Activated CD8-positive, alpha-beta T cell treated with anti-CD3 and anti-CD28 coated beads for 36 hours (primary cell): ENCODE data around the gene WBP2. TPM values are rescaled to one million over a fixed set of nuclear protein-coding genes. Genes with fewer than 3 reads are reported as not detected.
A peak's percentile ranks its signal among the peaks of the same experiment; 100 is the strongest.

Experiments used
- ATAC-seq: fragments of 200-7000 bp; cut with Tn5 transposase; one replicate; pipeline ENCODE4 v1.10.0; 2021; ENCODE audit warnings: mild to moderate bottlenecking, moderate library complexity
- CTCF ChIA-PET: fragments of 350-600 bp; sonication (Branson Sonifier 250); formaldehyde crosslinking; loops from one replicate; lab custom pipeline; 2021; ENCODE audit warnings: antibody characterized with exemption; lab: Charles Lee
- POLR2A ChIA-PET: fragments of 350-600 bp; sonication (Branson Sonifier 250); formaldehyde crosslinking; loops from one replicate; lab custom pipeline; 2021; ENCODE audit warnings: antibody characterized with exemption; lab: Charles Lee
- DNase-seq: peaks from one replicate; pipeline ENCODE4 v3.0.0-alpha.2; 2020
- H3K27ac Mint-ChIP-seq: one replicate; pipeline ENCODE4 v1.8.0; 2021; ENCODE audit warnings: mild to moderate bottlenecking, mixed read lengths
- H3K27me3 Mint-ChIP-seq: one replicate; pipeline ENCODE4 v1.8.0; 2021; ENCODE audit warnings: mixed read lengths
- H3K36me3 Mint-ChIP-seq: one replicate; pipeline ENCODE4 v1.8.0; 2021; ENCODE audit warnings: low read depth, mixed read lengths
- H3K4me1 Mint-ChIP-seq: one replicate; pipeline ENCODE4 v1.8.0; 2021; ENCODE audit warnings: low read depth, mixed read lengths
- H3K4me3 Mint-ChIP-seq: one replicate; pipeline ENCODE4 v1.8.0; 2021; ENCODE audit warnings: mild to moderate bottlenecking, moderate library complexity, mixed read lengths
- H3K9me3 Mint-ChIP-seq: one replicate; pipeline ENCODE4 v1.8.0; 2021; ENCODE audit warnings: mixed read lengths
- CTCF ChIP-seq: fragments of 200-600 bp; IDR thresholded peaks from one replicate; pipeline ENCODE4 v1.8.0; 2022; ENCODE audit warnings: antibody characterized with exemption, mild to moderate bottlenecking
- intact Hi-C: fragments of 100-400 bp; cut with micrococcal nuclease; formaldehyde crosslinking; loops from one replicate; pipeline ENCODE4 v1.10.0; 2022
- total RNA-seq, 2 experiments: library from RNA; stranded (reverse); gene quantifications; one replicate each; pipeline ENCODE4 v1.2.3, GENCODE V29; 2021

The WBP2 gene
- total RNA-seq, 2 experiments from 2014 or later, result 54.4 to 58.5 TPM

GRCh38 chr17:75803883-75804282 is 51.3 kb downstream of the WBP2 start:
- peaks cover 18% of the 10 kb centered on the region for H3K4me1 Mint-ChIP-seq
- H3K36me3 Mint-ChIP-seq, result peaks cover 7% of the 10 kb centered on the region
- DNase-seq, result no peak
- intact Hi-C loops, result no loop called here
- no peak overlapping the region for H3K4me3 Mint-ChIP-seq
- TF ChIP-seq CTCF, result no peak
- no peaks in the 10 kb centered on the region for H3K9me3 Mint-ChIP-seq
- CTCF ChIA-PET, result interaction anchor here (0.7 to 1.8 kb wide), 7 partner anchors 10 to 58 kb away, joined by 3 to 7 read pairs (median 4); no protein-coding TSS in a partner anchor
- no peak for ATAC-seq
- POLR2A ChIA-PET, result interaction anchor here (0.7 to 1.5 kb wide), 6 partner anchors 13 to 177 kb away, joined by 3 to 5 read pairs (median 4); partner anchors contain the start of gene UNK
- no peak overlapping the region for H3K27ac Mint-ChIP-seq
- H3K27me3 Mint-ChIP-seq, result no peaks in the 10 kb centered on the region

- POLR2A ChIA-PET, result interaction anchor here (0.8 to 1.9 kb wide), 6 partner anchors 8 to 28 kb away, joined by 3 to 4 read pairs (median 3); no protein-coding TSS in a partner anchor
- Mint-ChIP-seq H3K9me3 (no peaks in the 10 kb centered on the region), H3K36me3 (peaks cover 13% of the 10 kb centered on the region), H3K27me3 (no peaks in the 10 kb centered on the region), H3K4me3 (no peak overlapping the region), H3K4me1 (peaks cover 14% of the 10 kb centered on the region), H3K27ac (peak overlapping the region; percentile 0)
- intact Hi-C loops, result no loop called here
- CTCF ChIA-PET, result interaction anchor here (1.0 kb wide), 1 partner anchor 28 kb away, joined by 3 read pairs; no protein-coding TSS in a partner anchor
- ATAC-seq (no peak), DNase-seq (no peak)
- no peak for TF ChIP-seq CTCF
Measured at GRCh38 chr17:75799402-75799801, 55.7 kb downstream of the WBP2 start.

- peaks cover 17% of the 10 kb centered on the region for H3K4me1 Mint-ChIP-seq
- no peaks in the 10 kb centered on the region for H3K27me3 Mint-ChIP-seq
- no peak overlapping the region for H3K27ac Mint-ChIP-seq
- H3K9me3 Mint-ChIP-seq, result no peaks in the 10 kb centered on the region
- H3K36me3 Mint-ChIP-seq, result peaks cover 21% of the 10 kb centered on the region
- TF ChIP-seq CTCF, result no peak
- ATAC-seq (no peak), DNase-seq (no peak)
- no peak overlapping the region for H3K4me3 Mint-ChIP-seq
- intact Hi-C loops, result no loop called here
- ChIA-PET CTCF (interaction anchor here (0.8 to 2.3 kb wide), 8 partner anchors 13 to 66 kb away, joined by 3 to 7 read pairs (median 4); no protein-coding TSS in a partner anchor), POLR2A (interaction anchor here (1.3 to 4.7 kb wide), 5 partner anchors 10 to 49 kb away, joined by 3 to 26 read pairs (median 5); partner anchors contain the start of gene UNK)
Measured at GRCh38 chr17:75795820-75796607, 59.1 kb downstream of the WBP2 start.

Other genes with a start within 250 kb of the WBP2 start
- gene SMIM5, start 221.9 kb downstream of the WBP2 start, total RNA-seq, result under 1 TPM; 0.07 to 0.25 TPM
- 10 to 100 TPM; 33.3 to 34.2 TPM for gene RECQL5, start 188.2 kb downstream of the WBP2 start, total RNA-seq
- 10 to 100 TPM; 73.0 to 75.8 TPM for gene SAP30BP, start 188.0 kb downstream of the WBP2 start, total RNA-seq
- 1 to 10 TPM in 1 of 2 experiments, under 1 TPM in 1; 0.69 to 1.8 TPM for gene ITGB4, start 133.9 kb downstream of the WBP2 start, total RNA-seq
- 10 to 100 TPM; 43.4 to 50.7 TPM for gene GALK1, start 90.1 kb downstream of the WBP2 start, total RNA-seq
- gene UNK, start 70.5 kb downstream of the WBP2 start, total RNA-seq, result 10 to 100 TPM; 26.4 to 26.6 TPM
- 100 to 1,000 TPM; 136 to 144 TPM for gene UNC13D, start 10.9 kb downstream of the WBP2 start, total RNA-seq
- 10 to 100 TPM; 16.6 to 16.8 TPM for gene TRIM47, start 23.2 kb upstream of the WBP2 start, total RNA-seq
- 10 to 100 TPM; 37.1 to 42.2 TPM for gene TRIM65, start 41.6 kb upstream of the WBP2 start, total RNA-seq
- 100 to 1,000 TPM; 117 to 126 TPM for gene MRPL38, start 49.5 kb upstream of the WBP2 start, total RNA-seq
- gene FBF1, start 85.7 kb upstream of the WBP2 start, total RNA-seq, result 10 to 100 TPM; 13.2 to 16.2 TPM
- 10 to 100 TPM; 23.0 to 24.1 TPM for gene ACOX1, start 123.8 kb upstream of the WBP2 start, total RNA-seq
- gene TEN1, start 123.9 kb upstream of the WBP2 start, total RNA-seq, result 10 to 100 TPM; 11.7 to 13.2 TPM
- 1 to 10 TPM; 3.8 to 4.1 TPM for gene CDK3, start 145.5 kb upstream of the WBP2 start, total RNA-seq
- gene EVPL, start 172.0 kb upstream of the WBP2 start, total RNA-seq, result under 1 TPM; 0.16 to 0.34 TPM
- gene SRP68, start 217.2 kb upstream of the WBP2 start, total RNA-seq, result 100 to 1,000 TPM; 132 to 135 TPM
- gene GALR2, start 219.4 kb upstream of the WBP2 start, total RNA-seq, result 1 to 10 TPM; 1.6 to 2.1 TPM
- 1 to 10 TPM; 2.3 to 3.0 TPM for gene ZACN, start 223.8 kb upstream of the WBP2 start, total RNA-seq
- gene EXOC7, start 248.5 kb upstream of the WBP2 start, total RNA-seq, result 10 to 100 TPM; 53.5 to 64.9 TPM